GM12891 (cell line): Measurements from ENCODE around the gene INPP5D.

Experiments
- POLR2A ChIP-seq: IDR thresholded peaks from 2 replicates; pipeline ENCODE4 v1.6.1; 2011; ENCODE audit warnings: low read depth, low read length, control low read depth
- POLR2AphosphoS5 ChIP-seq: IDR thresholded peaks from 2 replicates; pipeline ENCODE4 v1.6.1; 2011; ENCODE audit warnings: low read depth, low read length, control low read depth
- SPI1 ChIP-seq: IDR thresholded peaks from 2 replicates; pipeline ENCODE4 v1.6.1; 2011; ENCODE audit warnings: low read depth, low read length, control low read depth

- TF ChIP-seq POLR2A (no peak), SPI1 (no peak), POLR2AphosphoS5 (no peak)
These were observed 37.6 kb upstream of the INPP5D start for GRCh38 chr2:233022561-233022960.
